ENCODE results near the gene PRSS36.
"Not testable (repeated sequence)": the region's sequence is repeated elsewhere in the genome, so short reads cannot be mapped to it uniquely, and the experiment has no call there.

The PRSS36 gene

GRCh38 chr16:31141489-31142108, 8.3 kb downstream of the PRSS36 start:
- peak overlapping the region; percentile 65 to 71 for H3K4me3 ChIP-seq (ENCODE audit: low read length in 2 of 2)
- H3K9ac ChIP-seq (ENCODE audit: low read length in 2 of 2), result peak overlapping the region; percentile 48 to 60
- H3K9me3 ChIP-seq (ENCODE audit: control insufficient read depth in 2 of 2, low read length in 2 of 2), result no peaks in the 10 kb centered on the region
- H3K4me1 ChIP-seq (ENCODE audit: control insufficient read depth, insufficient read depth, low read length), result peaks cover 19% of the 10 kb centered on the region
- H3K27ac ChIP-seq (ENCODE audit: low read length), result peak overlapping the region; percentile 75
- H3K36me3 ChIP-seq (ENCODE audit: control insufficient read depth in 2 of 2, insufficient read depth in 2 of 2, low read length in 2 of 2), result no peaks in the 10 kb centered on the region
- peaks cover 0 to 4% of the 10 kb centered on the region in 2 donors for H3K27me3 ChIP-seq (ENCODE audit: control insufficient read depth in 1 of 2, insufficient read depth in 2 of 2, low read length in 2 of 2)

GRCh38 chr16:31141071-31141469, 8.8 kb downstream of the PRSS36 start:
- H3K27ac ChIP-seq (ENCODE audit: low read length), result peak overlapping the region; percentile 75

GRCh38 chr16:31138621-31139578, 11.0 kb downstream of the PRSS36 start:
- Histone ChIP-seq H3K4me1 (ENCODE audit: control insufficient read depth, insufficient read depth, low read length) (peaks cover 19% of the 10 kb centered on the region), H3K27ac (ENCODE audit: low read length) (no peak overlapping the region), H3K36me3 (ENCODE audit: control insufficient read depth in 2 of 2, insufficient read depth in 2 of 2, low read length in 2 of 2) (no peaks in the 10 kb centered on the region), H3K27me3 (ENCODE audit: control insufficient read depth in 1 of 2, insufficient read depth in 2 of 2, low read length in 2 of 2) (peaks cover 12 to 14% of the 10 kb centered on the region in 2 donors), H3K9ac (ENCODE audit: low read length in 2 of 2) (no peak overlapping the region), H3K9me3 (ENCODE audit: control insufficient read depth in 2 of 2, low read length in 2 of 2) (no peaks in the 10 kb centered on the region), H3K4me3 (ENCODE audit: low read length in 2 of 2) (no peak overlapping the region)

More at GRCh38 chr16:31141071-31141469, 8.8 kb downstream of the PRSS36 start:
- H3K27me3 ChIP-seq (ENCODE audit: control insufficient read depth in 1 of 2, insufficient read depth in 2 of 2, low read length in 2 of 2); H3K9ac ChIP-seq (ENCODE audit: low read length in 2 of 2); H3K9me3 ChIP-seq (ENCODE audit: control insufficient read depth in 2 of 2, low read length in 2 of 2); H3K36me3 ChIP-seq (ENCODE audit: control insufficient read depth in 2 of 2, insufficient read depth in 2 of 2, low read length in 2 of 2): not testable (repeated sequence)
- H3K4me3 ChIP-seq (ENCODE audit: low read length in 2 of 2), result peak overlapping the region in 1 of 2 donors; percentile 71
- H3K4me1 ChIP-seq (ENCODE audit: control insufficient read depth, insufficient read depth, low read length), result peaks cover 19% of the 10 kb centered on the region

DNA sequence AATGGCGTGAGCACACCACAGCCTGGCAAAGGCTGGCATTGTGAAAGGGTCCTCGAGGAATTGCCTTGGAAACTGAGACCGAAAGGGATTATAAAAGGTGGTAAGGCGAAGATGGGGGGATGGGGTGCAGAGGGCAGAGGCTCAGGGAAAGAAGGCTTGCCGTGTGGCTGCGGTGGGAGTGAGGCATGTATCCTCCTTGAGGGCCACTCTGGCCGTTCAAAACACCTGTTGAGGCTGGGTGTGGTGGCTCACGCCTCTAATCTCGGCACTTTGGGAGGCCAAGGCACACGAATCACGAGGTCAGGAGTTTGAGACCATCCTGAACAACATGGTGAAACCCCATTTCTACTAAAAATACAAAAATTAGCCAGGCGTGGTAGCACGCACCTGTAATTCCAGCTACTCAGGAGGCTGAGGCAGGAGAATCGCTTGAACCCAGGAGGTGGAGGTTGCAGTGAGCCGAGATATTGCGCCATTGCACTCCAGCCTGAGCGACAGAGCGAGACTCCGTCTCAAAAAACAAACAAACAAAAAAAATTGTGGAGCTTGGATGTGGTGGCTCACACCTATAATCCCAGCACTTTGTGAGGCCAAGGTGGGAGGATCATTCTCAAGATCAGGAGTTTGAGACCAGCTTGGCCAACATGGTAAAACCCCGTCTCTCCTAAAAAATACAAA, 12.9 kb downstream of the PRSS36 start:
- Histone ChIP-seq H3K27me3 (ENCODE audit: control insufficient read depth in 1 of 2, insufficient read depth in 2 of 2, low read length in 2 of 2) (peaks cover 12 to 14% of the 10 kb centered on the region in 2 donors), H3K4me1 (ENCODE audit: control insufficient read depth, insufficient read depth, low read length) (peaks cover 11% of the 10 kb centered on the region)

GRCh38 chr16:31136287-31136662, 13.6 kb downstream of the PRSS36 start:
- H3K4me1 ChIP-seq (ENCODE audit: control insufficient read depth, insufficient read depth, low read length), result peaks cover 4% of the 10 kb centered on the region
- H3K27ac ChIP-seq (ENCODE audit: low read length), result no peak overlapping the region
- H3K9me3 ChIP-seq (ENCODE audit: control insufficient read depth in 2 of 2, low read length in 2 of 2), result no peaks in the 10 kb centered on the region
- H3K9ac ChIP-seq (ENCODE audit: low read length in 2 of 2), result no peak overlapping the region
- peaks cover 12 to 14% of the 10 kb centered on the region in 2 donors for H3K27me3 ChIP-seq (ENCODE audit: control insufficient read depth in 1 of 2, insufficient read depth in 2 of 2, low read length in 2 of 2)
- H3K4me3 ChIP-seq (ENCODE audit: low read length in 2 of 2), result no peak overlapping the region
- H3K36me3 ChIP-seq (ENCODE audit: control insufficient read depth in 2 of 2, insufficient read depth in 2 of 2, low read length in 2 of 2), result peaks cover 2 to 12% of the 10 kb centered on the region in 2 donors

More for the DNA sequence above, 12.9 kb downstream of the PRSS36 start:
- H3K9me3 ChIP-seq (ENCODE audit: control insufficient read depth in 2 of 2, low read length in 2 of 2); H3K4me3 ChIP-seq (ENCODE audit: low read length in 2 of 2); H3K27ac ChIP-seq (ENCODE audit: low read length); H3K36me3 ChIP-seq (ENCODE audit: control insufficient read depth in 2 of 2, insufficient read depth in 2 of 2, low read length in 2 of 2); H3K9ac ChIP-seq (ENCODE audit: low read length in 2 of 2): not testable (repeated sequence)

DNA sequence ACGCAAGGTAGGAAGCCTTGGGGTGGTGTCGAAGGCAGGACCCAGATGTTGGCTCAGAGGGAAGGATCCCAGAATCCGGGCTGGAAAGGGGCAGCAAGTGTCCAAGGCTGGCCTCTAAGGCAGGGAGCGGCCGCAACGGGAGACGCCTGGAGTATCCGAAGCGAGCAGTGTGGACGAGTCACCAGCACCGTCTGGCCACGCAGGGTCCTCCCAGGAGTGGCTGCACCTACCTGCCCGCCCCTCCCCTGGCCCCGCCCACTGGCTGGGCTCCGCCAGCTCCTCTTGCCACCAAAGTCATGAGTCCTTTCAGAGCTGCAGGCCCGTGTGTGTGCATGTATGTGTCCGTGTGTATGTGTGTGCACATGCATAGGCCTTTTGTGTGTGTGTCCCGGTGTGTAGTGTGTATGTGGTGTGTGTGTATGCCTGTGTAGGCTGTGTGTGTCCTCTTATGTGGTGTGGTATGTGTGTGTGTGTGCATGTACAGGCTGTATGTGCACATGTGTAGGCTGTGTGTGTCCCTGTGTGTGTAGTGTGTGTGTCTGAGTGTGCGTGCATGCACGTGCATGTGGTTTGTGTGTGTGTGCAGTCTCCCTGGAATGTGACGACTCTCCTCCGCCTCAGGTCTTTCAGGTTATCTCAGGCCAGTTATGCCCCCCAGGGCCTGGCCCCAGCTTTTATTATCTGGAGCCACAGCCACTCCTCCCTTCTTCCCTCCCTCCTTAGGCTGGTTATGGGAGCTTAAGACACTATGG, 14.2 kb downstream of the PRSS36 start, which contains the start of gene PRSS8:
TSS of gene PRSS8 (minus strand) at position 193 of the 752 bp plus-strand sequence. CDS start 229 bp downstream, outside the sequence.
- Histone ChIP-seq H3K27me3 (ENCODE audit: control insufficient read depth in 1 of 2, insufficient read depth in 2 of 2, low read length in 2 of 2) (peaks cover 12 to 14% of the 10 kb centered on the region in 2 donors), H3K36me3 (ENCODE audit: control insufficient read depth in 2 of 2, insufficient read depth in 2 of 2, low read length in 2 of 2) (peaks cover 5 to 15% of the 10 kb centered on the region in 2 donors), H3K4me1 (ENCODE audit: control insufficient read depth, insufficient read depth, low read length) (peaks cover 3% of the 10 kb centered on the region), H3K27ac (ENCODE audit: low read length) (no peak within 1 kb of the TSS), H3K9ac (ENCODE audit: low read length in 2 of 2) (peak within 1 kb of the TSS in 1 of 2 donors; percentile 58), H3K4me3 (ENCODE audit: low read length in 2 of 2) (no peak within 1 kb of the TSS), H3K9me3 (ENCODE audit: control insufficient read depth in 2 of 2, low read length in 2 of 2) (no peaks in the 10 kb centered on the region)

- H3K4me3 ChIP-seq (ENCODE audit: low read length in 2 of 2), result no peak overlapping the region
- peak overlapping the region in 1 of 2 donors; percentile 58 for H3K9ac ChIP-seq (ENCODE audit: low read length in 2 of 2)
- no peak overlapping the region for H3K27ac ChIP-seq (ENCODE audit: low read length)
- H3K4me1 ChIP-seq (ENCODE audit: control insufficient read depth, insufficient read depth, low read length), result no peaks in the 10 kb centered on the region
- peaks cover 12 to 14% of the 10 kb centered on the region in 2 donors for H3K27me3 ChIP-seq (ENCODE audit: control insufficient read depth in 1 of 2, insufficient read depth in 2 of 2, low read length in 2 of 2)
- H3K36me3 ChIP-seq (ENCODE audit: control insufficient read depth in 2 of 2, insufficient read depth in 2 of 2, low read length in 2 of 2), result peaks cover 12 to 20% of the 10 kb centered on the region in 2 donors
- no peaks in the 10 kb centered on the region for H3K9me3 ChIP-seq (ENCODE audit: control insufficient read depth in 2 of 2, low read length in 2 of 2)
Measured at GRCh38 chr16:31134625-31135534, 15.0 kb downstream of the PRSS36 start.

GRCh38 chr16:31134091-31134571, 15.7 kb downstream of the PRSS36 start:
- no peak overlapping the region for H3K27ac ChIP-seq (ENCODE audit: low read length)
- H3K9me3 ChIP-seq (ENCODE audit: control insufficient read depth in 2 of 2, low read length in 2 of 2), result no peaks in the 10 kb centered on the region
- H3K9ac ChIP-seq (ENCODE audit: low read length in 2 of 2), result no peak overlapping the region
- no peak overlapping the region for H3K4me3 ChIP-seq (ENCODE audit: low read length in 2 of 2)
- H3K36me3 ChIP-seq (ENCODE audit: control insufficient read depth in 2 of 2, insufficient read depth in 2 of 2, low read length in 2 of 2), result peaks cover 18 to 27% of the 10 kb centered on the region in 2 donors
- H3K27me3 ChIP-seq (ENCODE audit: control insufficient read depth in 1 of 2, insufficient read depth in 2 of 2, low read length in 2 of 2), result peaks cover 12 to 14% of the 10 kb centered on the region in 2 donors
- peaks cover 6% of the 10 kb centered on the region for H3K4me1 ChIP-seq (ENCODE audit: control insufficient read depth, insufficient read depth, low read length)

DNA sequence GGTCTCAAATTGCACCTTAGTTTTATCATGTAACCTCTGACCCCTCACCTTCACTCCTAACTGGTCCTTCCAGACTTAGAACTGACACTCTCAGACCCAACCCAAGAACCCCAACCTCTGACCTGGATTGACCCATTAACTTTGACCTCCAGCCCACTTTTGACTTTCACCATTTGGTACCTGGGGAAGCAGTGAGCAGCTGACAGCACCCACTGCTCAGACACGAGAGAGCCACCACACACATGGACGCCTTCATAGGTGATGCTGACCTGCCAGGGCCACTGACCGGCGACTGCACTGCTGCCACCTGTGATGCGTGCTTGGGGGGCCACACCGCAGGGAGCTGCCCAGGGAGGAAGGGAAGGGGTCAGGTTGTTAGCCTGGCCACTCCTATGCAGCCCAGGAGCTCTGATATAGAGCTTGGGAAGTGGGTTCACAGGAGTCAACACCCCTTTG, 16.8 kb downstream of the PRSS36 start:
- Histone ChIP-seq H3K4me3 (ENCODE audit: low read length in 2 of 2) (no peak overlapping the region), H3K4me1 (ENCODE audit: control insufficient read depth, insufficient read depth, low read length) (peaks cover 6% of the 10 kb centered on the region), H3K27me3 (ENCODE audit: control insufficient read depth in 1 of 2, insufficient read depth in 2 of 2, low read length in 2 of 2) (peaks cover 12 to 14% of the 10 kb centered on the region in 2 donors), H3K36me3 (ENCODE audit: control insufficient read depth in 2 of 2, insufficient read depth in 2 of 2, low read length in 2 of 2) (peaks cover 26 to 35% of the 10 kb centered on the region in 2 donors), H3K27ac (ENCODE audit: low read length) (no peak overlapping the region), H3K9me3 (ENCODE audit: control insufficient read depth in 2 of 2, low read length in 2 of 2) (no peaks in the 10 kb centered on the region), H3K9ac (ENCODE audit: low read length in 2 of 2) (no peak overlapping the region)

Data from stomach smooth muscle (tissue), 2 donors.